ENCODE results near the gene DHX58.

- no peak for TF ChIP-seq CTCF (IDR thresholded peaks at IDR 0.05)
- TF ChIP-seq MXI1 (IDR thresholded peaks at IDR 0.05; ENCODE audit: low read depth, low read length): no peak
- TF ChIP-seq MAX (IDR thresholded peaks at IDR 0.05; ENCODE audit: low read depth): no peak
- no peak for TF ChIP-seq GABPA (IDR thresholded peaks at IDR 0.05; ENCODE audit: low read depth)
- TF ChIP-seq FOXM1 (IDR thresholded peaks at IDR 0.05; ENCODE audit: low read depth): no peak
- no peak for TF ChIP-seq RCOR1 (IDR thresholded peaks at IDR 0.05; ENCODE audit: low read length)
- no peak for TF ChIP-seq SMC3 (IDR thresholded peaks at IDR 0.05; ENCODE audit: low read depth, low read length)
Measured at GRCh38 chr17:42118126-42118510, 5.6 kb upstream of the DHX58 start.

All from SK-N-SH (cell line).